Stomach (tissue), 9 donors: ENCODE results near the gene AP5M1. TPM values are rescaled to one million over a fixed set of nuclear protein-coding genes. Genes with fewer than 3 reads are reported as not detected.
"Not testable (repeated sequence)": the region's sequence is repeated elsewhere in the genome, so short reads cannot be mapped to it uniquely, and the experiment has no call there.

ENCODE experiments used
- DNase-seq, 2 donors: peaks; one replicate each; pipeline versions ENCODE4 v3.0.0 to v3.0.0-alpha.2; 2013 to 2019
- H3K27ac ChIP-seq, 5 donors: fragments of 200-600 bp in 4 of 5; sonication (generic) in 4 of 5; one replicate each; pipeline ENCODE4 v1.5.1; 2013 to 2019; ENCODE audit warnings: mild to moderate bottlenecking in 1 of 5, moderate library complexity in 1 of 5
- H3K27me3 ChIP-seq, 3 donors: fragments of 200-600 bp; sonication (generic); one replicate each; pipeline ENCODE4 v1.5.1; 2017 to 2019; ENCODE audit warnings: mixed run types in 1 of 3
- H3K36me3 ChIP-seq, 4 donors: fragments of 200-600 bp; sonication (generic); 1 replicate in 3 of 4; 2 replicates in 1 of 4; pipeline ENCODE4 v1.5.1; 2016 to 2019
- H3K4me1 ChIP-seq, 4 donors: fragments of 200-600 bp; sonication (generic); one replicate each; pipeline ENCODE4 v1.5.1; 2016 to 2019
- H3K4me3 ChIP-seq, 4 donors: fragments of 200-600 bp; sonication (generic) in 3 of 4; one replicate each; pipeline ENCODE4 v1.5.1; 2016 to 2019; ENCODE audit warnings: mild to moderate bottlenecking in 1 of 4
- H3K9me3 ChIP-seq, 4 donors: fragments of 200-600 bp; sonication (generic); one replicate each; pipeline ENCODE4 v1.5.1; 2016 to 2019
- CTCF ChIP-seq, 7 experiments: fragments of 450-650 bp in 4 of 7; fragments of 200-600 bp in 3 of 7; sonication (generic) in 3 of 7; IDR thresholded peaks; one replicate each; pipeline ENCODE4 v1.5.1; 2016 to 2019; ENCODE audit warnings: antibody characterized with exemption in 7 of 7, control low read depth in 2 of 7, mild to moderate bottlenecking in 1 of 7
- EP300 ChIP-seq: sonication (generic); formaldehyde crosslinking; IDR thresholded peaks from one replicate; pipeline ENCODE4 v1.6.1; 2017; ENCODE audit warnings: antibody characterized with exemption
- POLR2A ChIP-seq, 4 donors: fragments of 450-650 bp; IDR thresholded peaks; one replicate each; pipeline ENCODE4 v1.6.1; 2016; ENCODE audit warnings: antibody characterized with exemption in 4 of 4, control low read depth in 2 of 4, mild to moderate bottlenecking in 1 of 4, moderate library complexity in 1 of 4
- POLR2AphosphoS5 ChIP-seq, 3 donors: sonication (generic); formaldehyde crosslinking; IDR thresholded peaks; one replicate each; pipeline ENCODE4 v1.6.1; 2016; ENCODE audit warnings: antibody characterized with exemption in 3 of 3
- WGBS, 5 donors: extraction: QIAGEN DNeasy Blood & Tissue Kit in 3 of 5; methylation state at CpG; one replicate each; pipeline versions ENCODE4 v1.1.5 to v1.1.7; 2013 to 2018; 5-methylcytosine and 5-hydroxymethylcytosine counted together
- intact Hi-C: fragments of 100-400 bp; cut with DNase I; formaldehyde crosslinking; loops from one replicate; pipeline ENCODE4 v1.15.1; 2023; ENCODE audit warnings: low total_unique reads
- polyA plus RNA-seq, 3 donors: library from polyadenylated mRNA; stranded (reverse); fragments of 200-250 nt; gene quantifications; one replicate each; pipeline ENCODE4 v1.2.3, GENCODE V29; 2013
- total RNA-seq, 5 donors: library from RNA; depleted of rRNA; stranded (reverse); fragments of >200 nt; gene quantifications; one replicate each; pipeline versions ENCODE4 v1.1.0 to v1.2.3, GENCODE V29; 2014 to 2016
- donor health status: healthy with polysubstance abuse.
- donor health status: Bipolar disorder and iron deficiency.
- donor health status: healthy.

Gene AP5M1
- total and polyA plus RNA-seq, 8 donors, result 5.2 to 44.2 (median 14.4) TPM

DNA sequence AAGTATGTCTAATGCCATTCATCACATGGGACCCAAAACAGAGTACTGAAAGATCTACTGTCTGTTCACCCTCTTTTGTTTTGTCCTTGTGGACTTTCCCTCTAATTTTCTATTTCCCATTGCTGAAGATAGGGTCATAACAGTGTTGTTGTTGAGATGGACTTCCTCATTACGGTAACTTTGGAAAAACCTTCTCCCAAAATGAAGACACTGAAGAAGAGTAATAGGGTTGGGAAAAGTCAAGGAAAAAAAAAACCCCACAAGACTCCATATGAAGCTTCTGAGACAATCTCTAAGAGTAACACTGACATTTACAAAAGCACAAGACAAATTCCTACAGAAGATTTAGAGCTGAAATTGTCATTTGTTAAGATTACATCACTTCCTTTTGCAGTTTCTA, 36.8 kb upstream of the AP5M1 start:
- Histone ChIP-seq H3K4me1 (no peaks in the 10 kb centered on the region), H3K27me3 (no peaks in the 10 kb centered on the region), H3K4me3 (no peak overlapping the region), H3K36me3 (peaks cover 15 to 76% (median 74%) of the 10 kb centered on the region in 4 donors), H3K27ac (no peak overlapping the region), H3K9me3 (peaks cover 0 to 3% (median 0%) of the 10 kb centered on the region in 4 donors)
- 84 to 100% (median 93%) methylated on average over 1 of the region's 1 CpG for WGBS, 5 donors
- TF ChIP-seq POLR2AphosphoS5 (IDR thresholded peaks at IDR 0.05) (no peak), POLR2A (IDR thresholded peaks at IDR 0.05) (no peak), EP300 (no peak), CTCF (IDR thresholded peaks at IDR 0.05) (no peak)
- intact Hi-C loops, result no loop called here
- DNase-seq, result no peak

GRCh38 chr14:57240115-57240514, 28.7 kb upstream of the AP5M1 start:
- H3K4me1 ChIP-seq, intact Hi-C loops, H3K27me3 ChIP-seq, H3K9me3 ChIP-seq, DNase-seq, H3K4me3 ChIP-seq, H3K27ac ChIP-seq: not testable (repeated sequence)
- H3K36me3 ChIP-seq, result peaks cover 0 to 58% (median 38%) of the 10 kb centered on the region in 4 donors
- 95 to 99% (median 96%) methylated on average over 7 of the region's 7 CpGs for WGBS, 5 donors

GRCh38 chr14:57243320-57243719, 25.5 kb upstream of the AP5M1 start:
- Histone ChIP-seq H3K27me3 (no peaks in the 10 kb centered on the region), H3K4me1 (no peaks in the 10 kb centered on the region), H3K4me3 (no peak overlapping the region), H3K36me3 (peaks cover 0 to 57% (median 37%) of the 10 kb centered on the region in 4 donors), H3K9me3 (no peaks in the 10 kb centered on the region), H3K27ac (no peak overlapping the region)
- no peak for TF ChIP-seq EP300
- no peak for TF ChIP-seq POLR2A (IDR thresholded peaks at IDR 0.05)
- no peak for TF ChIP-seq POLR2AphosphoS5 (IDR thresholded peaks at IDR 0.05)
- no peak for TF ChIP-seq CTCF (IDR thresholded peaks at IDR 0.05)
- no peak for DNase-seq
- intact Hi-C loops, result no loop called here

- no peaks in the 10 kb centered on the region for H3K9me3 ChIP-seq
- intact Hi-C loops, result no loop called here
- H3K4me1 ChIP-seq, result no peaks in the 10 kb centered on the region
- peaks cover 0 to 49% (median 33%) of the 10 kb centered on the region in 4 donors for H3K36me3 ChIP-seq
- no peaks in the 10 kb centered on the region for H3K27me3 ChIP-seq
- TF ChIP-seq EP300 (no peak), POLR2AphosphoS5 (IDR thresholded peaks at IDR 0.05) (no peak), CTCF (IDR thresholded peaks at IDR 0.05) (no peak), POLR2A (IDR thresholded peaks at IDR 0.05) (no peak)
- no peak overlapping the region for H3K4me3 ChIP-seq
- H3K27ac ChIP-seq, result no peak overlapping the region
- WGBS, 5 donors, result 56 to 79% (median 67%) methylated on average over 2 of the region's 2 CpGs
- DNase-seq, result peak in 1 of 2 donors; percentile 37
Observed at GRCh38 chr14:57244106-57244505, 24.7 kb upstream of the AP5M1 start.

GRCh38 chr14:57245941-57246340, 22.8 kb upstream of the AP5M1 start:
- TF ChIP-seq POLR2AphosphoS5 (IDR thresholded peaks at IDR 0.05) (no peak), CTCF (IDR thresholded peaks at IDR 0.05) (no peak), EP300 (no peak), POLR2A (IDR thresholded peaks at IDR 0.05) (no peak)
- 92 to 100% (median 98%) methylated on average over 2 of the region's 2 CpGs for WGBS, 5 donors
- intact Hi-C loops, result no loop called here
- Histone ChIP-seq H3K27me3 (no peaks in the 10 kb centered on the region), H3K27ac (no peak overlapping the region), H3K9me3 (no peaks in the 10 kb centered on the region), H3K4me1 (peaks cover 0 to 6% (median 0%) of the 10 kb centered on the region in 4 donors), H3K36me3 (peaks cover 0 to 40% (median 26%) of the 10 kb centered on the region in 4 donors), H3K4me3 (no peak overlapping the region)
- no peak for DNase-seq
